GM19193 (cell line): ENCODE data around the gene PAQR8.

Experiments used
- POLR2A ChIP-seq: IDR thresholded peaks from 4 replicates; pipeline ENCODE4 v1.6.1; 2011; ENCODE audit not compliant: insufficient read depth, insufficient read length; ENCODE audit errors: extremely low read depth

Gene PAQR8

GRCh38 chr6:52388790-52389189 is 26.8 kb downstream of the PAQR8 start:
- TF ChIP-seq POLR2A = no peak

GRCh38 chr6:52389264-52389625 is 27.3 kb downstream of the PAQR8 start:
- no peak for TF ChIP-seq POLR2A

GRCh38 chr6:52389626-52390360 is 27.8 kb downstream of the PAQR8 start:
- peak; percentile 36 for TF ChIP-seq POLR2A

GRCh38 chr6:52390361-52390727 is 28.4 kb downstream of the PAQR8 start:
- no peak for TF ChIP-seq POLR2A

GRCh38 chr6:52391599-52391998 is 29.6 kb downstream of the PAQR8 start:
- TF ChIP-seq POLR2A = no peak

- no peak for TF ChIP-seq POLR2A
Measured at GRCh38 chr6:52392944-52393343, 31.0 kb downstream of the PAQR8 start.

GRCh38 chr6:52393780-52394179 is 31.8 kb downstream of the PAQR8 start:
- TF ChIP-seq POLR2A = no peak

GRCh38 chr6:52394251-52394666 is 32.3 kb downstream of the PAQR8 start:
- no peak for TF ChIP-seq POLR2A

- no peak for TF ChIP-seq POLR2A
Measured at GRCh38 chr6:52395969-52396368, 34.0 kb downstream of the PAQR8 start.

GRCh38 chr6:52399511-52400312 is 37.8 kb downstream of the PAQR8 start:
- no peak for TF ChIP-seq POLR2A

- TF ChIP-seq POLR2A = no peak
Measured at GRCh38 chr6:52400313-52401041, 38.5 kb downstream of the PAQR8 start.

GRCh38 chr6:52403086-52403485 is 41.1 kb downstream of the PAQR8 start:
- TF ChIP-seq POLR2A = no peak

- no peak for TF ChIP-seq POLR2A
Measured at GRCh38 chr6:52403627-52404026, 41.7 kb downstream of the PAQR8 start.

GRCh38 chr6:52405243-52405642 is 43.3 kb downstream of the PAQR8 start:
- TF ChIP-seq POLR2A = no peak

- no peak for TF ChIP-seq POLR2A
Measured at GRCh38 chr6:52407467-52407866, 45.5 kb downstream of the PAQR8 start.
